GM18502 (cell line): ENCODE results near the gene AGXT.

Source experiments
- ATAC-seq: cut with Tn5 transposase; IDR thresholded peaks from one replicate; pipeline ENCODE4 v1.9.1; 2021; ENCODE audit warnings: mild to moderate bottlenecking; ENCODE audit not compliant: unreplicated experiment, poor library complexity

The AGXT gene

DNA sequence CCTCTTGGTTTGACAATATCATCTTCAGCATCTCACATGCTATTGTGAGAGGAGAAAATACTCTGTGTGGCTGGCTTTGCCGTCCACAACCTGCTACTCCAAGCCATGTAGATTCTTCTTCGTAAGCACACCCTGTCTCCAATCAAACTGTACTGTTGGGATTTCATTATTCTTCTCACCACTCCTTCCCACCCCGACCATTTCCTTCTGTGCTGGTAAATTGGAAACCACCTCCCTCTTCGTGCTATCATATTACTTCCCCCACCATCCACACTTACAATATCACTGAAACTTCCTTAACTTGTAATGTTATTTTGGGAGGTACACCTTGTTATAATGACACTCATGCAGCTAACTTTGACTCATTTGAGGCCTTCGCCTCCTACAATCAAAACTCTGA, 3.2 kb upstream of the AGXT start:
- no peak for ATAC-seq

DNA sequence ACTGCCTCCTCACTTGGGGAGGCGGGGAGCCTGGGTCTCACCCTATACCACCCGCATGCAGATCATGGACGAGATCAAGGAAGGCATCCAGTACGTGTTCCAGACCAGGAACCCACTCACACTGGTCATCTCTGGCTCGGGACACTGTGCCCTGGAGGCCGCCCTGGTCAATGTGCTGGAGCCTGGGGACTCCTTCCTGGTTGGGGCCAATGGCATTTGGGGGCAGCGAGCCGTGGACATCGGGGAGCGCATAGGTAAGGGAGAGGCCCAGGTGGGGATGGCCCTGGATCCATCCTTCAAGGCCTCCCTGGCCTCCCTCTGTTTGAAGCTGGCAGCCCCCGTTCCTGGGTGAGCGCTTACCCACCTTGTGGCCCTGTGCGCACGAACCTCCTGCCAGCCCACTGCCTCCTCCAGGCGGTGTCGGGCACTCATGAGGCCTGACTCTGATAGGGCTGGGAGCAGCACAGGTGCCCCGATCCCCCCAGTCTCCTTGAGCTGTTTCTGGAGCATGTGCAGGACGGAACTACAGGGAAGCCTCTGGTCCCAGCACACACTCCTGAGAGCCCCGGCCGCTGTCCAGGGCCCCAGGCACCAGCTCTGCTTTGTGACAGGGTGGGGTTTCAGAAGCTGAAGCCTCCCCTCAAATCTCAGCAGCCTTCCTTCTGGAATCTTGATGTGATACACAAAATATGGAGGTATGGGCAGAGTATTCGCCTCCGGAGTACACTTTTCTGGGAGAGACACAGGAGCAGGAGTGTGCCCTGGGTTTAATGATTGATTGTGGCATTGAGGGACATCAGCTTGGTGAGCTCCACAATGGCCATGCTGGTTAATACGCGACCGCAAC, 708 bp downstream of the AGXT start:
- ATAC-seq: no peak

DNA sequence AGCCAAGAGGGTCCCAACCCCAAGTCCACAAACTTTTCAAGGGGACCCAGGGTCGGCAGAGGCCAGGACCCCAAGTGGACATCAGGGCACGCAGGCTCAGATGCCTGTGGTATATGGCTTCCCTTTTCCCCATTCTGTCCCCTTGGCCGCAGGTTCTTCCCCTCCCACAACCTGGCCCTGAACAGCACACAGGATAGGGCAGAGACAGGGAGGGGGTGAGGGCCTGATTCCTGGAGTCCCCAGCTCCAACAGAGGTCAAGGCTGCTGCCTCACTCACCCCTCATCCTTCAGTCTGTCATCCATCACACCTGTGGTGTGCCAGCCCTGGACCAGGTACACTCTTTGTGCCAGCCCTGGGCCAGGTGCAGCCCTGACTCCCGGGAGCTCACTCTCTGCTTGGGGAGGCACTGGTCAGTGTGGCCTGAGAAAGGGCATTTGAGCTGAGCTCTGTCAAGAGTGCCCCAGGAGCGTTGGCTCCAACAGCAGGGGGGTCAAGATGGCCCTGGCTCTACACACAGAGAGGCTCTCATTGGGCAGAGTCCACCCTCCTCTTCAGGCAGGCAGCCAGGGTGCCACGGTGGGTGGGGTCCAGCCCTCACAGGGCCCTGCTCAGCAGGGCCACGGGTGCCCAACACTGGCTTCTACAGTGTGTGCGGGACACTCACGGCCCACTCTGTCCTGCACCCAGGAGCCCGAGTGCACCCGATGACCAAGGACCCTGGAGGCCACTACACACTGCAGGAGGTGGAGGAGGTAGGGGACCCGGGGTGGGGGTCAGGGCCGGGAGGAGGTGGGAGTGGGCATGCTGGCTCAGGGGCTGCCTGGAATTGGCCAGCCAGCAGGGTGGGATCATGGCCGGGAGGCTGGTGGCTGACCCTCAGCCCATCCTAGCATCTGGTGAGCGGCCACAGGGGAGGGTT, 1.6 kb downstream of the AGXT start:
- no peak for ATAC-seq

DNA sequence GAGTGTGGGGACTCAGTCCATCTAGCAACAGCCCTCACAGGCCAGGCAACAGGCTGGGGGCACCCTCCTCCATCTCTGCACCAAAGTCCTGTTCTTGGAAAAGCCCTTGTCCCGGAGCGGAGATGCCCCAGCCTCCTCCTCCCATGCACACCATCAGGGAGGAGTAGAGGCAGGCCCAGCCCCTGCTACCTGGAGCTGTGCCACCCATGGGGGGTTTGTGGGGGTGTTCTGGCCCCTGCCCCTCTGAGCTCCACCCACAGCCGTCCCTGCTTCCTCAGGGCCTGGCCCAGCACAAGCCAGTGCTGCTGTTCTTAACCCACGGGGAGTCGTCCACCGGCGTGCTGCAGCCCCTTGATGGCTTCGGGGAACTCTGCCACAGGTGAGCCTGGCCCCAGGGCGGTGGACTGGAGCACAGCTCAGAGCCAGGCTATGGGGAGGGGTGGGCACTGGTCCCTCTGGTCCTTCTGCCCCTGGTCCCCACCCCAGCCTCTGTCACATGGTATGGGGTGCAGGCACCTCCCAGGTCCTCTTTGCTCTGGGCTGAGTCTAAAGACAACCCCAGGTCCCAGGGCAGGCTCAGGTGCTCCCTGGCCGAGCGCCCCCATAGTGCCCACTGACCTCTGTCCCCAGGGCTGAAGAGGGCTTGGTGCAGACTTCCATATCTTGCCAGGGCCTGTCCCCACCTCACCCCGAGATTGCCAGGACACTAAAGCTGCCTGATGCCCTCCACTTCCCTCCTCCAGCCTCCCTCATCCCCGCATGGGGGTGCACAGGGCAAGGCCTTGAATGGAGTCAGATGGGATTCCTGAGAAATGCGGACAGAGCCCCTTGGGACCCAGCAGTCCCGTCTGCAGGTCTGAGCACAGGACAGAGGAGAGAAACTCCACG, 2.7 kb downstream of the AGXT start:
- ATAC-seq: no peak

DNA sequence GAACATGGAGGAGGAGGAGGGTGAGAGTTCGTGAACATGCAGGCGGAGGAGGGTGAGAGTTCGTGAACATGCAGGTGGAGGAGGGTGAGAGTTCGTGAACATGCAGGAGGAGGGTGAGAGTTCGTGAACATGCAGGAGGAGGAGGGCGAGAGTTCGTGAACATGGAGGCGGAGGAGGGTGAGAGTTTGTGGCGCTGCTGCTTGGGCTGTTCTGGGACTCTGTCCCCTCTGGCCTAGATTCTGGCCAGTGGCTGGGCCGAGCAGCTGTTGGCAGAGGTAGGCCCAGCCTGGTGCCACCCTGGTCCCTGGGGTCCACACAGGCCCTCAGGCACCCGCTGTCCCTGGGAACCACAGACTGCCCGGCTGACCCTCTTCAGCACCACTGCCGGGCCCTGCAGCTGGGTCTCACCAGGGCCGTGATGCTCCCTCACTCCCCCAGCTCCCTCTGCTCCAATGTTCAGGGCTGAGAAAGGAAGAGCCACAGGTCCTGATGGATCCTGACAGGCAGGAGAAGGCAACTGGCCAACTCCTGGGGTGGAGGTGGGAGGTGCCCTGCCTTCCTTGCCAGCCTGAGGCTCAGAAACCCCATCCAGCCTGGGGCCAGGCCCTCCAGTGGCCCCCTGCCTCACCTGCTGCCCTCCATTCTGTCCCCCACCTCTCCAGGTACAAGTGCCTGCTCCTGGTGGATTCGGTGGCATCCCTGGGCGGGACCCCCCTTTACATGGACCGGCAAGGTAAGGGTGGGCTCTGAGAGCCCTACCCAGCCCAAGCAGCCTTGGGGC, 3.9 kb downstream of the AGXT start:
- no peak for ATAC-seq

DNA sequence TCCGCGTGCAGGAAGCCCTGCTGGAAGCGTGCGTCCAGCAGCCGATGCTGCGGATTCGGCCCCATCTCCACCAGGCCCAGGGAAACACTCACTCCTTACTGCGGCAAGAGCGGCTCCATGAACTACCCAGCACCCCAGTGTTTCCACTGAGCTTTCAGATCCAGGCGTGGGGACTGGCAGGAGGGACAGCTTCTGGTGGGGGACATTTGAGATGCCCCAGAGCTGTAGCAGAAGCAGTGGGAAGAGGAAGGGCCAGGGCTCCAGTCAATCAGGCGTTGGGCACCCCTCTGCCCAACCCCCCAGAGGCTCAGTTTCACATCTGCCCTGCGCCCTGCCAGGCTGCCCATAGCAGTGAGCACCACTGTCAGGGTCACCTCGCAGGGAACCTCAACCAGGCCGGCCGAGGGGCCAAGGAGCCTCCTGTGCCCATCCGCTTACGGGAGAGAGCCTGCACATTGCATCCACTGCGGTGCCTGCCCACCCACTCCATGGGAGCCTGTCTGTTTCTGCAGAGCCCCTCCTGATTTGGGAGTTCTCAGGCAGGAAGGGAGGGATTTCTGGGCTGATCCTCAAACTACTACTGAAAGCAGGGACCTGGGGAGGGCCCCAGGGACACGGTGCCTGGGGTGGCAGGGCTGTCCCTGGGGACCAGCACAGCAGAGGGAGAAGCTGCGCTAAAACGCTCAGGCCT, 4.6 kb downstream of the AGXT start:
- no peak for ATAC-seq

DNA sequence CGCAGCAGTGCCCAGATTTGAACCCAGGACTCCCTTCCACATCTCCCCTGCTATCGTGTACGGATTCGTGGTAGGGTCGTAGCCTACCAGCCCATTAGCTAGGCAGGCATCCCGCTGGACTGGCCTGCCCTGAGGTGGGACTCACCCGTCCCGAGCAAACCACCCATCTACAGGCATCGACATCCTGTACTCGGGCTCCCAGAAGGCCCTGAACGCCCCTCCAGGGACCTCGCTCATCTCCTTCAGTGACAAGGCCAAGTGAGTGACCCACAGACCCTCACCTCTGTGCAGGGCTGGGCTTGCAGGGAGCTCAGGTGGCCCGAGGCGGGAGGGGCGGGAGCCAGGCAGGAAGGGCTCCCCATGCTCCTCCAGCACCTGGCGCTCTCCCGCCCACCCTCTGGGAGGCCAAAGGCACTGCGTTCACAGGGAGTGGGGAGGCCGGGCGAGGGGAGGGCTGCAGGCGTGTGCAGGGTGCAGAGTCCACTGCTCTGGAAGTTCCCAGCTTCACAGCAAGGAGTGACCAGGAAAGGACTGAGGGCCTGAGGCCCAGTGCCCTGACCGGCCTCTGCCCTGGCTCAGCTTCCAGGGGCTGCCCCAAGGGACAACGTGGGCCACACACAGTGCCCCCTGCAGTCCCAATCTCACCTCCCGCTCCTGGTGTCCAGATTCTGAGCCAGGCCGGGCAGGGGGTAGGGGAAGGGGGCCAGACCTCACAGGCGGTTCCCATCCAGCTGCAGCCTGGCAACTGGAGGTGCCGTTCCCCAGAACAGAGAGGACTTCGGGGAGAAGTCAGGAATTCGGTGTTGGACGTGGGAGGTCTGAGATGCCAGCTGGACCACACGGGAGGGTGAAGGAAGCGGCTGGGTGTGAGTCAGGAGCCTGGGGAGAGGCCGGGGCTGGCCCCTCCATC, 5.4 kb downstream of the AGXT start:
- no peak for ATAC-seq

DNA sequence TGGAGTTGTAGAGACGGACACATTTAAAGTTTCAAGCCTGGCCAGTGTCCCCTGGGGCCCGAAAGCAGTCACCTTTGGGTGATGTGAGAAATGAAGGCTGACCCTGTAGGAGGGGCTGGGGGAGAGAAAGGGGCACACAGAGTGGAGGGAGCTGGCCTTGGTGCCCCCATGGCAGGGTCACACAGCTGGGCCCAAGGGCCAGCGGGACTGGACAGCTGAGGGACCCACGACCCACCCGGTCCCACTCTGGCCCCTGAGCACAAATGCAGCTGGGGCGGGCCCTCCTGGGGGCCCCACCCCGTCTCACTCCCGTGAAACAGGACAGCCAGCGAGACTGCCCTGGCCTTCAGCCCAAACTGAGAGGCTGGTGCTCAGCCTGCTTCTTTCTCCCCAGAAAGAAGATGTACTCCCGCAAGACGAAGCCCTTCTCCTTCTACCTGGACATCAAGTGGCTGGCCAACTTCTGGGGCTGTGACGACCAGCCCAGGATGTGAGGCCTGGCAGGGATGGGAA, 6.1 kb downstream of the AGXT start:
- ATAC-seq: no peak

DNA sequence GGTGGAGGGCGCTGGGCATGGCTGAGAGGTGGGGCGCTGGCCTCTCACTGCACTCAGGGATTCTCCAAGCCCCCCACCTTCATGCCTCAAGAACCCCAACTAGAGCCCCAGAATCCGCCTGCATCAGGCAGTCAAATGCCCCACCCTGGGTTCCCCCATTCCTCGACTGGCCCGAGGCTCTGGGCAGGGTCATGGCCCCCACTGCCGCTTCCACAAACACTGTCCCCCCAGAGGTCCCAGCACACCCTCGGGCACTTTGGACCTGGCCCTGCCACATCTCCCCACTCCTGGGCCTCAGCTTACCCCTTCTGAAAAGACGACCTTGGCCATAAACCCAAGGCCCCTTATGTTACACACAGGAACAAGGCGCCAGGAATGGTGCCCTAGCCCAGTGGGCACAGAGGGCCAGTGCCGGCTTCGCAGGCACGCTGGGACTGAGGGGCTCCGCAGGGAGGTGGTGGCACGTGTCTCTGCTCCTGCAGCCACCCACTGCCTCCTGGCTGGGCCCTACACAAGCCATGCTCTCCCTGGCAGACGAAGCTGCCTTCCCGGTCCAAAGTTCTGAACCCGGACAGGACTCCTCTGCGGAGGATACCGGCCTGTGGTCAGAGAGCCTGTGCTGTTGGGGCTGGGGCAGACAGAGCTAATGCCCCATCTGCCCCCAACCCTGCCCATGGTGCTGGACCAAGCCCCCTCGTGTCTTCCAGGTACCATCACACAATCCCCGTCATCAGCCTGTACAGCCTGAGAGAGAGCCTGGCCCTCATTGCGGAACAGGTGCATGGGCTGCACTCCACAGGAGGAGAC, 6.8 kb downstream of the AGXT start:
- no peak for ATAC-seq

DNA sequence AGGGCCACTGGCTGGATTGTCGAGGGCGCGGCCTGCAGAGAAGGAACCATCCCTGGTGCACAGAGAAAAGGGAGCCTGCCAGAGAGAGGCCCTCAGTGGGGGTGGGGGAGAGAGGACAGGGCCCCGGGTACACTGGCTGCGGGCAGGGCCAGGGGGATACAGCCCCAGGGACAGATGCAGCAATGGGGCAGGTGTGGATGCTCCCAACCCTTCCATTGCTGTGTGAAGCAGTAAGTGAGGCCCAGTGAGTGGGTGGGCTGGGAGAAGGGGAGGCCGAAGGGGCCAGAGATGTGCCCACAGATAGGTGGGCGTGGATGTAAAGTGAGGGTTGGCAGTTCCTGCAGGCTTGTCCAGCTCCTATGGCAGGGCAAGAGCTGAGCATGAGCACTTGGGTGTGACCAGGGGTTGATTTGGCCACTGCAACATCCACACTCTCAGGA, 7.4 kb downstream of the AGXT start:
- ATAC-seq: no peak

DNA sequence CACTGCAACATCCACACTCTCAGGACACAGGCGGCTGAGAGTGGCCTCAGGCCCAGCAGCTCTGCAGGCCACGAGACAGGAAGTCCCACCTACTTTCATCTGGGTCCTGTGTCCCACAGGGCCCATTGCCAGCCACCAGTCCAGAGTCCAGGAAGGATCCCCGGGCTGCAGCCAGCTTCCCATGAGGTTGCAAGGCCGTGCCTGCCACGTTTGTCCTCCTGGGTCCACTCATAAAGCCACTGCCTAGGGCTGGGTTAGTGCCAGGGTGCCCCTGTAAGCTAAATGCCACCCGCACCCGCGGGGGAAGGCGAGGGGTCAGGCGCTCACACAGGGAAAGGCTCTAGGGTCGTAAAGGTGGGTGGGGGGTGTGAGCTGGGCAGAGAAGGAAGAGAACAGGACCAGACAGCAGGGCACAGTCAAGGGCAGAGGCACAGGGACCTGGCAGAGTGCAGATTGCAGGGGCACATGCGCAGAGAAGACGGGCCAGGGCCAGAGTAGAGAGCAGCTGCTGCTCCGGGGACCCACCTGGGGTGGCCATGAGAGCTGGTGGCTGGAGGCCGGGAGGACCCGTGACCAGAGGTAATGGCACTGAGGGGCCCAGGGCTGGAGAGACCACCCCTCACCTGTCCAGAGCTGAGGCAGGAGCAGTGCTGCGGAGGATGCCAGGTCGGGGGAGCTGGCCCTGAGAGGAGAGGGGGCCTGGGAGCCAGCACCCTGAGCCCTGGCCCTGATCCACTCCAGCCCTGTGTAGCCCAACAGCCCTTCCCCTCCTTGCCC, 8.0 kb downstream of the AGXT start:
- ATAC-seq: no peak

DNA sequence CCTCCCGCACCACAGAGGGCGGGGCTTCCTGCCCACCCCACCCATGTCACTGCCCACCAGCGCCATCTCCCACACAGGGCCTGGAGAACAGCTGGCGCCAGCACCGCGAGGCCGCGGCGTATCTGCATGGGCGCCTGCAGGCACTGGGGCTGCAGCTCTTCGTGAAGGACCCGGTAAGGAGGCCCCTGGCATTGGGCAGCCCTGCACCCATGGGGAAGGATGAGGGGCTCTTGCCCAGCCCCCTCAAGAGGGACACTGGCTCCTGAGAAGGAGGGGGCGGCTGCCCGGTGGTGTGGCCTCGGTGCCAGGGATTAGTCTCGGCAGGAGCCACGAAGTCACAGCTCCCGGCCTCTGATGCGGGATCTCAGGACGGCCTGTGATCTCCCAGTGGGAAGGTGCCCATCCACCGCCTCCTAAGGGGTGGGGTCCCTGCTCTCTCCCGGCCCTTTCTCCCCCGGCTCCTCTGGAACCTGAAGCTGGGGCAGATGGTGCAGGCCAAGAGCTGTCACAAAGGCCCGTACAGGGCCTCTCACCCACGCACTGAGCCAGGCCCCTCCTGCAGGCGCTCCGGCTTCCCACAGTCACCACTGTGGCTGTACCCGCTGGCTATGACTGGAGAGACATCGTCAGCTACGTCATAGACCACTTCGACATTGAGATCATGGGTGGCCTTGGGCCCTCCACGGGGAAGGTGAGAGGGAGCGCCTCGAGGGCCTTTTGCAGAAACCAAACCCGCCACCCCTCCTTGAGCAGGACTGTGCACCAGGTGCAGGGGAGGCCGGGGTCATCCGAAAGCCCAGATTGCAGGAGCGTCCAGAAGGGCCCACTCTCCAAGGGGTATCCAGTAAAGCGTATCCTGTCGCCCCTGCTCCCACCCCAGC, 9.1 kb downstream of the AGXT start:
- no peak for ATAC-seq

DNA sequence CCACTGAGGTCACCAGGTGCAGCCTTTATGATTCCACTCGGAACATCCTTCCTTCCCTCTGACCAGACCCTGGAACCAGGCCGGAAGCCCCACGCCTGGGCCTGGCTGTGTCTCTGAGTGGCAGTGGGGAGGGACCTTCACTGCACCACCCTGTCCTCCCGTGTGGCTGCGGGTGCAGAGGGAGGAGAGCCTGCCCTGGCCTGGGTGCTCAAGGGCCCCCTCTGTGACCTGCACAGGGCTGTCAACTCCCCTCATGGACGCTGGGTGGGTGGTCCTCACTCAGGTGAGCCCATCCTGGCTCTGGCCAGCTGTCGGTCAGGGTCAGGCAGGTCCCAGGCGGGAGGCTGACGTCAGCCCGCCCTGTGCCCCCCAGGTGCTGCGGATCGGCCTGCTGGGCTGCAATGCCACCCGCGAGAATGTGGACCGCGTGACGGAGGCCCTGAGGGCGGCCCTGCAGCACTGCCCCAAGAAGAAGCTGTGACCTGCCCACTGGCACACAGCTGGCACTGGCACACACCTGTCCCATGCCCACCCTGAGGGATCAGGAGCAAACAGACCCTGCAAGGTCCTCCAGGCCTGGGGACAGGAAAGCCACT, 9.8 kb downstream of the AGXT start:
- no peak for ATAC-seq

DNA sequence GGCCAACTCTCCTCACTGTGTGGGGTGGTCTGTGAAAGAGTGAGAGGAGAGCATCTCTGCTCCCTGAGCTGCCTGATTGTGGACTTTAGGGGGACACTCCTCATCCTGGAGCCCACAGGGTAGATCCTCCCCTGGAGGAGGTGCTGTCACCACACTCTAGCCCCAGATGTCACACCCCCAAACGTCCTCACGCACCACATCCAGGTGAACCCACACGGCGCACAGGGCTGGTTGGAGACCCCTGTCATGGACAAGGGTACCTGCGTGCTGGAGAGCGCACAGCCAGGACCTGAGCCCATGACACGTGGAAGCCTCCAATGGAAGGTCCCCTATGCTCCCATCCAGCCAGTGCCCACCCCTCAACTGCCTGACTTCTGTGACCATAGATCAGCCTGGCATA, 10.5 kb downstream of the AGXT start:
- ATAC-seq: no peak

DNA sequence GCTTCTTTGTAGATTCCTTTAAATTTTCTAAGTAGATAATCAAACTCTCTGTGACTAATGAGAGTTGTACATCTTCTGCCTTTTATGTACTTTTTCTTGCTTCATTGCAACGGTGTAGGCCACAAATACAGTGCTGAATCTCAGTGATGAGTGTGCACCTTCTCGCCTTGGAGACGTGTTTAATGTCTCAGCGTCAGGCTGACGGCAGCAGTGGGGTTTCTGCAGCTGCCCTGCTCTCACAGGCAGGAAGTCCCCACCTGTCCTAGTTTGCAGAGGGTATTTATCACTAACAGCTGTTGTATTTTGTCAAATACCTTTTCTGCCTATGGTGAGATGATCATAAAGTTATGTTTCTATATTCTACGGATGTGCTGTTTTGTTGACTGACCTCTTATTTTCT, 13.3 kb downstream of the AGXT start:
- no peak for ATAC-seq
